Stimulated activated CD4-positive, alpha-beta T cell treated with anti-CD3 and anti-CD28 coated beads, Interleukin-12 subunit alpha, Interleukin-12 subunit beta, amount 100 ng/mL, for 4 hours (primary cell): Measurements from ENCODE around the gene CRYAA.
"Not testable (repeated sequence)": the region's sequence is repeated elsewhere in the genome, so short reads cannot be mapped to it uniquely, and the experiment has no call there.

Source experiments
- DNase-seq: peaks from one replicate; pipeline ENCODE4 v3.0.0-alpha.2; 2020

CRYAA gene

GRCh38 chr21:43168708-43169107, at the start of gene CRYAA:
Gene CRYAA, plus strand, starts transcription at chr21:43169008. Its CDS starts 92 bp downstream, at chr21:43169100.
- not testable (repeated sequence) for DNase-seq

GRCh38 chr21:43130094-43130493, 38.7 kb upstream of the CRYAA start:
- DNase-seq: not testable (repeated sequence)

- not testable (repeated sequence) for DNase-seq
Observed at GRCh38 chr21:43134520-43134919, 34.3 kb upstream of the CRYAA start.

- DNase-seq: not testable (repeated sequence)
Observed at GRCh38 chr21:43138944-43139343, 29.9 kb upstream of the CRYAA start.

- not testable (repeated sequence) for DNase-seq
Observed at GRCh38 chr21:43141407-43141806, 27.4 kb upstream of the CRYAA start.

- not testable (repeated sequence) for DNase-seq
Observed at GRCh38 chr21:43146637-43147036, 22.2 kb upstream of the CRYAA start.

GRCh38 chr21:43147999-43148398, 20.8 kb upstream of the CRYAA start:
- DNase-seq: not testable (repeated sequence)

GRCh38 chr21:43149344-43149743, 19.5 kb upstream of the CRYAA start:
- not testable (repeated sequence) for DNase-seq

GRCh38 chr21:43153601-43154000, 15.2 kb upstream of the CRYAA start:
- DNase-seq: not testable (repeated sequence)

- not testable (repeated sequence) for DNase-seq
Observed at GRCh38 chr21:43159279-43160175, 9.3 kb upstream of the CRYAA start.

- DNase-seq: not testable (repeated sequence)
Observed at GRCh38 chr21:43161826-43162707, 6.7 kb upstream of the CRYAA start.

GRCh38 chr21:43162708-43163205, 6.1 kb upstream of the CRYAA start:
- DNase-seq: not testable (repeated sequence)

- DNase-seq: not testable (repeated sequence)
Observed at GRCh38 chr21:43164823-43165222, 4.0 kb upstream of the CRYAA start.

GRCh38 chr21:43165734-43166133, 3.1 kb upstream of the CRYAA start:
- not testable (repeated sequence) for DNase-seq

- DNase-seq: not testable (repeated sequence)
Observed at GRCh38 chr21:43169230-43169886, 550 bp downstream of the CRYAA start.

- not testable (repeated sequence) for DNase-seq
Observed at GRCh38 chr21:43169891-43170290, 1.1 kb downstream of the CRYAA start.

- not testable (repeated sequence) for DNase-seq
Observed at GRCh38 chr21:43172812-43173211, 4.0 kb downstream of the CRYAA start.

- DNase-seq: not testable (repeated sequence)
Observed at GRCh38 chr21:43173438-43173837, 4.6 kb downstream of the CRYAA start.

- not testable (repeated sequence) for DNase-seq
Observed at GRCh38 chr21:43173930-43174329, 5.1 kb downstream of the CRYAA start.

- DNase-seq: not testable (repeated sequence)
Observed at GRCh38 chr21:43174998-43175397, 6.2 kb downstream of the CRYAA start.

- DNase-seq: not testable (repeated sequence)
Observed at GRCh38 chr21:43176621-43177020, 7.8 kb downstream of the CRYAA start.
